ENCODE results near the gene TSPAN12. TPM values are rescaled to one million over a fixed set of nuclear protein-coding genes. Genes with fewer than 3 reads are reported as not detected.

TSPAN12 gene
- polyA plus RNA-seq, 1 experiment = 6.9 TPM

GRCh38 chr7:120876922-120877321 lies 19.0 kb upstream of the TSPAN12 start:
- ChIA-PET POLR2A (interaction anchor here (0.6 kb wide), 1 partner anchor 454 kb away, joined by 3 read pairs; no protein-coding TSS in a partner anchor), CTCF (interaction anchor here (1.0 kb wide), 1 partner anchor 84 kb away, joined by 3 read pairs; no protein-coding TSS in a partner anchor)
- H3K27me3 ChIP-seq (ENCODE audit: control insufficient read depth, insufficient read depth, low read length) = peaks cover 3% of the 10 kb centered on the region
- DNase-seq (ENCODE audit: low read depth, low spot score) = no peak
- no peaks in the 10 kb centered on the region for H3K9me3 ChIP-seq (ENCODE audit: control insufficient read depth, insufficient read depth, low read length)
- no peak overlapping the region for H3K27ac ChIP-seq (ENCODE audit: low read depth, low read length)
- TF ChIP-seq CTCF (IDR thresholded peaks at IDR 0.05; ENCODE audit: low read depth, low read length) = no peak
- H3K4me3 ChIP-seq (ENCODE audit: low read depth, low read length) = no peak overlapping the region

GRCh38 chr7:120874722-120875121 lies 16.8 kb upstream of the TSPAN12 start:
- Histone ChIP-seq H3K9me3 (ENCODE audit: control insufficient read depth, insufficient read depth, low read length) (no peaks in the 10 kb centered on the region), H3K4me3 (ENCODE audit: low read depth, low read length) (no peak overlapping the region), H3K27me3 (ENCODE audit: control insufficient read depth, insufficient read depth, low read length) (peaks cover 3% of the 10 kb centered on the region), H3K27ac (ENCODE audit: low read depth, low read length) (no peak overlapping the region)
- ChIA-PET CTCF (no interaction called here), POLR2A (no interaction called here)
- TF ChIP-seq CTCF (IDR thresholded peaks at IDR 0.05; ENCODE audit: low read depth, low read length) = no peak
- no peak for DNase-seq (ENCODE audit: low read depth, low spot score)

GRCh38 chr7:120874016-120874415 lies 16.1 kb upstream of the TSPAN12 start:
- Histone ChIP-seq H3K27me3 (ENCODE audit: control insufficient read depth, insufficient read depth, low read length) (peaks cover 3% of the 10 kb centered on the region), H3K27ac (ENCODE audit: low read depth, low read length) (no peak overlapping the region), H3K9me3 (ENCODE audit: control insufficient read depth, insufficient read depth, low read length) (no peaks in the 10 kb centered on the region), H3K4me3 (ENCODE audit: low read depth, low read length) (no peak overlapping the region)
- DNase-seq (ENCODE audit: low read depth, low spot score) = no peak
- TF ChIP-seq CTCF (IDR thresholded peaks at IDR 0.05; ENCODE audit: low read depth, low read length) = no peak
- CTCF ChIA-PET = interaction anchor here (2.3 kb wide), 1 partner anchor 68 kb away, joined by 11 read pairs; no protein-coding TSS in a partner anchor
- POLR2A ChIA-PET = interaction anchor here (0.5 kb wide), 1 partner anchor 16 kb away, joined by 3 read pairs; the partner anchor contains the start of gene TSPAN12

- ChIA-PET CTCF (interaction anchor here (1.2 to 2.3 kb wide), 2 partner anchors 18 to 67 kb away, joined by 3 to 11 read pairs; no protein-coding TSS in a partner anchor), POLR2A (interaction anchor here (0.5 kb wide), 1 partner anchor 15 kb away, joined by 3 read pairs; the partner anchor contains the start of gene TSPAN12)
- Histone ChIP-seq H3K9me3 (ENCODE audit: control insufficient read depth, insufficient read depth, low read length) (no peaks in the 10 kb centered on the region), H3K4me3 (ENCODE audit: low read depth, low read length) (no peak overlapping the region), H3K27ac (ENCODE audit: low read depth, low read length) (no peak overlapping the region), H3K27me3 (ENCODE audit: control insufficient read depth, insufficient read depth, low read length) (peaks cover 3% of the 10 kb centered on the region)
- TF ChIP-seq CTCF (IDR thresholded peaks at IDR 0.05; ENCODE audit: low read depth, low read length) = no peak
- no peak for DNase-seq (ENCODE audit: low read depth, low spot score)
Observed at GRCh38 chr7:120873401-120873800, 15.5 kb upstream of the TSPAN12 start.

GRCh38 chr7:120869700-120870099 lies 11.8 kb upstream of the TSPAN12 start:
- Histone ChIP-seq H3K4me3 (ENCODE audit: low read depth, low read length) (no peak overlapping the region), H3K27ac (ENCODE audit: low read depth, low read length) (no peak overlapping the region), H3K9me3 (ENCODE audit: control insufficient read depth, insufficient read depth, low read length) (no peaks in the 10 kb centered on the region), H3K27me3 (ENCODE audit: control insufficient read depth, insufficient read depth, low read length) (no peaks in the 10 kb centered on the region)
- ChIA-PET POLR2A (no interaction called here), CTCF (no interaction called here)
- TF ChIP-seq CTCF (IDR thresholded peaks at IDR 0.05; ENCODE audit: low read depth, low read length) = no peak
- no peak for DNase-seq (ENCODE audit: low read depth, low spot score)
